Esophagus squamous epithelium (tissue), 5 donors: ENCODE measurements around the gene NAE1. TPM values are rescaled to one million over a fixed set of nuclear protein-coding genes. Genes with fewer than 3 reads are reported as not detected.

Source experiments
- DNase-seq: peaks from one replicate; lab custom pipeline; 2025; lab: John Stamatoyannopoulos, UW
- H3K27ac ChIP-seq, 4 donors: fragments of 200-600 bp; sonication (generic); one replicate each; pipeline ENCODE4 v1.5.1; 2016 to 2019; ENCODE audit warnings: mild to moderate bottlenecking in 1 of 4
- H3K27me3 ChIP-seq, 4 donors: fragments of 200-600 bp; sonication (generic); 1 replicate in 3 of 4; 2 replicates in 1 of 4; pipeline versions ENCODE4 v1.5.1 to v1.6.0; 2017 to 2021; ENCODE audit warnings: antibody characterized with exemption in 1 of 4
- H3K36me3 ChIP-seq, 3 donors: fragments of 200-600 bp; sonication (generic); one replicate each; pipeline ENCODE4 v1.5.1; 2016 to 2019
- H3K4me1 ChIP-seq, 3 donors: fragments of 200-600 bp; sonication (generic); one replicate each; pipeline ENCODE4 v1.5.1; 2017 to 2019
- H3K4me3 ChIP-seq, 4 donors: fragments of 200-600 bp; sonication (generic); 1 replicate in 3 of 4; 2 replicates in 1 of 4; pipeline ENCODE4 v1.5.1; 2016 to 2019; ENCODE audit warnings: mild to moderate bottlenecking in 2 of 4, moderate library complexity in 1 of 4
- H3K9me3 ChIP-seq, 3 donors: fragments of 200-600 bp; sonication (generic); one replicate each; pipeline ENCODE4 v1.5.1; 2016 to 2019
- CTCF ChIP-seq, 6 experiments: fragments of 450-650 bp in 4 of 6; fragments of 200-600 bp in 2 of 6; sonication (generic) in 2 of 6; IDR thresholded peaks; one replicate each; pipeline ENCODE4 v1.5.1; 2016 to 2019; ENCODE audit warnings: antibody characterized with exemption in 6 of 6, mild to moderate bottlenecking in 4 of 6, moderate library complexity in 4 of 6
- POLR2A ChIP-seq, 4 donors: fragments of 450-650 bp; IDR thresholded peaks; one replicate each; pipeline ENCODE4 v1.6.1; 2017; ENCODE audit warnings: antibody characterized with exemption in 4 of 4, mild to moderate bottlenecking in 4 of 4, moderate library complexity in 3 of 4
- WGBS, 2 donors: methylation state at CpG; one replicate each; pipeline ENCODE4 v1.1.5; 2018; 5-methylcytosine and 5-hydroxymethylcytosine counted together
- intact Hi-C: fragments of 100-400 bp; cut with DNase I; formaldehyde crosslinking; loops from one replicate; pipeline ENCODE4 v1.15.0; 2022
- total RNA-seq, 4 donors: library from RNA; depleted of rRNA; stranded (reverse); fragments of >200 nt; gene quantifications; one replicate each; pipeline ENCODE4 v1.1.0, GENCODE V29; 2016
- donor health status: DM: yes; HTN: yes; CAD: no.

The NAE1 gene
- total RNA-seq, 4 donors from 2014 or later, result 31.4 to 74.7 (median 45.7) TPM

GRCh38 chr16:66811043-66811442 lies 19.7 kb downstream of the NAE1 start:
- no peak for DNase-seq
- Histone ChIP-seq H3K36me3 (peaks cover 0 to 99% (median 30%) of the 10 kb centered on the region in 3 donors), H3K9me3 (no peaks in the 10 kb centered on the region), H3K4me1 (peaks cover 0 to 9% (median 0%) of the 10 kb centered on the region in 3 donors), H3K27me3 (no peaks in the 10 kb centered on the region), H3K4me3 (no peak overlapping the region), H3K27ac (no peak overlapping the region)
- no peak for TF ChIP-seq POLR2A (IDR thresholded peaks at IDR 0.05)
- no peak for TF ChIP-seq CTCF (IDR thresholded peaks at IDR 0.05)
- 97% methylated on average over 7 of the region's 7 CpGs for WGBS, 2 donors
- intact Hi-C loops, result no loop called here

GRCh38 chr16:66810391-66810790 lies 20.4 kb downstream of the NAE1 start:
- intact Hi-C loops, result no loop called here

GRCh38 chr16:66809765-66810164 lies 21.0 kb downstream of the NAE1 start:
- no peaks in the 10 kb centered on the region for H3K9me3 ChIP-seq
- peaks cover 0 to 9% (median 0%) of the 10 kb centered on the region in 3 donors for H3K4me1 ChIP-seq
- no peaks in the 10 kb centered on the region for H3K27me3 ChIP-seq
- no peak overlapping the region for H3K27ac ChIP-seq
- no peak for TF ChIP-seq POLR2A (IDR thresholded peaks at IDR 0.05)
- no peak for TF ChIP-seq CTCF (IDR thresholded peaks at IDR 0.05)
- intact Hi-C loops, result no loop called here
- H3K4me3 ChIP-seq, result no peak overlapping the region
- peaks cover 0 to 99% (median 27%) of the 10 kb centered on the region in 3 donors for H3K36me3 ChIP-seq
- DNase-seq, result no peak
- 87 to 88% methylated on average over 4 of the region's 4 CpGs for WGBS, 2 donors

More at GRCh38 chr16:66810391-66810790, 20.4 kb downstream of the NAE1 start:
- peak overlapping the region in 1 of 4 donors; percentile 35 for H3K27ac ChIP-seq
- peaks cover 0 to 99% (median 27%) of the 10 kb centered on the region in 3 donors for H3K36me3 ChIP-seq
- H3K27me3 ChIP-seq, result no peaks in the 10 kb centered on the region
- peaks cover 0 to 9% (median 0%) of the 10 kb centered on the region in 3 donors for H3K4me1 ChIP-seq
- 48 to 55% methylated on average over 4 of the region's 4 CpGs for WGBS, 2 donors
- no peak for TF ChIP-seq POLR2A (IDR thresholded peaks at IDR 0.05)
- TF ChIP-seq CTCF (IDR thresholded peaks at IDR 0.05), result no peak
- H3K9me3 ChIP-seq, result no peaks in the 10 kb centered on the region
- H3K4me3 ChIP-seq, result no peak overlapping the region
- no peak for DNase-seq

GRCh38 chr16:66802159-66802558 lies 28.6 kb downstream of the NAE1 start:
- H3K27ac ChIP-seq, result no peak overlapping the region
- intact Hi-C loops, result no loop called here
- no peaks in the 10 kb centered on the region for H3K9me3 ChIP-seq
- 90 to 91% methylated on average over 5 of the region's 5 CpGs for WGBS, 2 donors
- H3K36me3 ChIP-seq, result peaks cover 5 to 65% (median 26%) of the 10 kb centered on the region in 3 donors
- DNase-seq, result no peak
- H3K4me1 ChIP-seq, result no peaks in the 10 kb centered on the region
- no peaks in the 10 kb centered on the region for H3K27me3 ChIP-seq
- H3K4me3 ChIP-seq, result no peak overlapping the region
- TF ChIP-seq POLR2A (IDR thresholded peaks at IDR 0.05) (no peak), CTCF (IDR thresholded peaks at IDR 0.05) (no peak)

GRCh38 chr16:66801320-66802105 lies 29.3 kb downstream of the NAE1 start, which contains the start of gene TERB1:
TSS of gene TERB1 (minus strand) at chr16:66801584. CDS start at chr16:66796798, 4,786 bp downstream.
- H3K27ac ChIP-seq, result no peak within 1 kb of the TSS
- TF ChIP-seq CTCF (IDR thresholded peaks at IDR 0.05) (no peak), POLR2A (IDR thresholded peaks at IDR 0.05) (no peak)
- DNase-seq, result no peak
- no peaks in the 10 kb centered on the region for H3K27me3 ChIP-seq
- H3K4me1 ChIP-seq, result no peaks in the 10 kb centered on the region
- H3K36me3 ChIP-seq, result peaks cover 5 to 59% (median 22%) of the 10 kb centered on the region in 3 donors
- no peaks in the 10 kb centered on the region for H3K9me3 ChIP-seq
- 94 to 95% methylated on average over 14 to 18 of the region's 56 CpGs for WGBS, 2 donors
- intact Hi-C loops, result no loop called here
- H3K4me3 ChIP-seq, result no peak within 1 kb of the TSS
